Stimulated activated CD8-positive, alpha-beta memory T cell treated with anti-CD3 and anti-CD28 coated beads, Interleukin-12 subunit alpha, Interleukin-12 subunit beta, amount 100 ng/mL, for 4 hours (primary cell): ENCODE measurements around the gene ADGRL2.
"Not testable (repeated sequence)": the region's sequence is repeated elsewhere in the genome, so short reads cannot be mapped to it uniquely, and the experiment has no call there.

Source experiments
- DNase-seq: peaks from one replicate; pipeline ENCODE4 v3.0.0-alpha.2; 2020; ENCODE audit warnings: low read depth

Gene ADGRL2

GRCh38 chr1:81850031-81850430, 49.3 kb downstream of the ADGRL2 start:
- DNase-seq: no peak

GRCh38 chr1:81850495-81850894, 49.8 kb downstream of the ADGRL2 start:
- DNase-seq: no peak

GRCh38 chr1:81851217-81851616, 50.5 kb downstream of the ADGRL2 start:
- DNase-seq: no peak

- DNase-seq: no peak
Measured at GRCh38 chr1:81852961-81853360, 52.2 kb downstream of the ADGRL2 start.

GRCh38 chr1:81867235-81867634, 66.5 kb downstream of the ADGRL2 start:
- no peak for DNase-seq

GRCh38 chr1:81869307-81869706, 68.6 kb downstream of the ADGRL2 start:
- DNase-seq: no peak

- DNase-seq: not testable (repeated sequence)
Measured at GRCh38 chr1:81871091-81871490, 70.4 kb downstream of the ADGRL2 start.

GRCh38 chr1:81873946-81874345, 73.2 kb downstream of the ADGRL2 start:
- no peak for DNase-seq

- no peak for DNase-seq
Measured at GRCh38 chr1:81874461-81874860, 73.7 kb downstream of the ADGRL2 start.

- no peak for DNase-seq
Measured at GRCh38 chr1:81874940-81875339, 74.2 kb downstream of the ADGRL2 start.

- no peak for DNase-seq
Measured at GRCh38 chr1:81876901-81877733, 76.4 kb downstream of the ADGRL2 start.

- no peak for DNase-seq
Measured at GRCh38 chr1:81877940-81878339, 77.2 kb downstream of the ADGRL2 start.

- no peak for DNase-seq
Measured at GRCh38 chr1:81878538-81878937, 77.8 kb downstream of the ADGRL2 start.

GRCh38 chr1:81880781-81881180, 80.0 kb downstream of the ADGRL2 start:
- no peak for DNase-seq

- DNase-seq: no peak
Measured at GRCh38 chr1:81885291-81885690, 84.6 kb downstream of the ADGRL2 start.

GRCh38 chr1:81886292-81886691, 85.6 kb downstream of the ADGRL2 start:
- DNase-seq: not testable (repeated sequence)

- no peak for DNase-seq
Measured at GRCh38 chr1:81887421-81888144, 86.8 kb downstream of the ADGRL2 start.

- no peak for DNase-seq
Measured at GRCh38 chr1:81889166-81889565, 88.4 kb downstream of the ADGRL2 start.

GRCh38 chr1:81894867-81895266, 94.1 kb downstream of the ADGRL2 start:
- no peak for DNase-seq

GRCh38 chr1:81899214-81899821, 98.6 kb downstream of the ADGRL2 start:
- no peak for DNase-seq

- no peak for DNase-seq
Measured at GRCh38 chr1:81907575-81907974, 106.8 kb downstream of the ADGRL2 start.

- no peak for DNase-seq
Measured at GRCh38 chr1:81912383-81912782, 111.6 kb downstream of the ADGRL2 start.

GRCh38 chr1:81915937-81916336, 115.2 kb downstream of the ADGRL2 start:
- DNase-seq: no peak
